ENCODE results near the gene OR13C3.
"Not testable (repeated sequence)": the region's sequence is repeated elsewhere in the genome, so short reads cannot be mapped to it uniquely, and the experiment has no call there.

OR13C3 gene

DNA sequence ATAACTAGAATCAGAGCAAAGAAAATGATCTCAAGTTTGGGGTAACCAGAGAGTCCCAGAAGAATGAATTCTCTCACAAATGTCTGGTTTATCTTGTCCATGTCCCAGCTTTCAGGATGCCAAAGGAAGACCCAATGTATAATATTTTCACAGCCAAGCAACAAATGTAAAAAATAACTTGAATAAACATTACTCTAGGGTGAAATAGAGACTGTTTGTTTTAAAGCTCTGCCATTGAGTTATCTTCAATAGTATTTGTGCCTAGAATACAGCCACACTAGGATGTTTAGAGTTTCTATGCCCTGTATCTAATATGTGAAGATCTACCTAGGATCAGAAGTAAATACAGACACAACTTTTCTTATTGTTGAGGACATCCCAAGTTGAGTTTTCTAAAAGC, 9.5 kb downstream of the OR13C3 start, which contains the start of gene OR13C4:
Gene OR13C4 (minus strand): TSS at position 101 of the 400 bp plus-strand sequence. CDS start 0 bp downstream, at position 101.
- CTCF ChIA-PET, result no interaction called here
- H3K27ac ChIP-seq, result no peak within 1 kb of the TSS
- POLR2A ChIA-PET (ENCODE audit: low non-redundant PET), result no interaction called here
- TF ChIP-seq, protein P1, sequence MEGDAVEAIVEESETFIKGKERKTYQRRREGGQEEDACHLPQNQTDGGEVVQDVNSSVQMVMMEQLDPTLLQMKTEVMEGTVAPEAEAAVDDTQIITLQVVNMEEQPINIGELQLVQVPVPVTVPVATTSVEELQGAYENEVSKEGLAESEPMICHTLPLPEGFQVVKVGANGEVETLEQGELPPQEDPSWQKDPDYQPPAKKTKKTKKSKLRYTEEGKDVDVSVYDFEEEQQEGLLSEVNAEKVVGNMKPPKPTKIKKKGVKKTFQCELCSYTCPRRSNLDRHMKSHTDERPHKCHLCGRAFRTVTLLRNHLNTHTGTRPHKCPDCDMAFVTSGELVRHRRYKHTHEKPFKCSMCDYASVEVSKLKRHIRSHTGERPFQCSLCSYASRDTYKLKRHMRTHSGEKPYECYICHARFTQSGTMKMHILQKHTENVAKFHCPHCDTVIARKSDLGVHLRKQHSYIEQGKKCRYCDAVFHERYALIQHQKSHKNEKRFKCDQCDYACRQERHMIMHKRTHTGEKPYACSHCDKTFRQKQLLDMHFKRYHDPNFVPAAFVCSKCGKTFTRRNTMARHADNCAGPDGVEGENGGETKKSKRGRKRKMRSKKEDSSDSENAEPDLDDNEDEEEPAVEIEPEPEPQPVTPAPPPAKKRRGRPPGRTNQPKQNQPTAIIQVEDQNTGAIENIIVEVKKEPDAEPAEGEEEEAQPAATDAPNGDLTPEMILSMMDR (conservative IDR thresholded peaks at IDR 0.05; ENCODE audit: low read depth), result no peak
- DNase-seq (ENCODE audit: low spot score), result no peak

DNA sequence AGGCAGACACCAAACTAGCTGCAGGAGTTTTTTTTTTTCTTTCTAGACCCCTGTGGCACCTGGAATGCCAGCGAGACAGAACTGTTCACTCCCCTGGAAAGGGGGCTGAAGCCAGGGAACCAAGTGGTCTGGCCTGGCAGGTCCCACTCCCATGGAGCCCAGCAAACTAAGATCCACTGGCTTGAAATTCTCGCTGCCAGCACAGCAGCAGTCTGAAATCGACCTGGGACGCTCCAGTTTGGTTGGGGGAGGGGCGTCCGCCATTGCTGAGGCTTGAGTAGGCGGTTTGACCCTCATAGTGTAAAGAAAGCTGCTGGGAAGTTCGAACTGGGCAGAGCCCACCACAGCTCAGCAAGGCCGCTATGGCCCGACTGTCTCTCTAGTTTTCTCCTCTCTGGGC, 16.4 kb downstream of the OR13C3 start:
- POLR2A ChIA-PET (ENCODE audit: low non-redundant PET); DNase-seq (ENCODE audit: low spot score); H3K27ac ChIP-seq; CTCF ChIA-PET: not testable (repeated sequence)

DNA sequence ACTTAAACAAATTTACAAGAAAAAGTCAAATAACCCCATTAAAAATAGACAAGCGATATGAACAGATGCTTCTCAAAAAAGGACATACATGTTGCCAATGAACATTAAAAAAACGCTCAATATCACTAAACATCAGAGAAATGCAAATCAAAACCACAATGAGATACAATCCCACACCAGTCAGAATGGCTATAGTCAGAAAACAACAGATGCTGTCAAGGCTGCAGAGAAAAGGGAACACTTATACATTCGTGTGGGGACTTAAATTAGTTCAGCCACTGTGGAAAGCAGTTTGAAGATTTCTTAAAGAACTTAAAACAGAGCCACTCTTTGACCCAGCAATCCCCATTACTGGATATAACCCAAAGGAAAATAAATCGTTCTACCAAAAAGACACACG, 21.8 kb downstream of the OR13C3 start:
- POLR2A ChIA-PET (ENCODE audit: low non-redundant PET), result no interaction called here
- CTCF ChIA-PET, result no interaction called here
- DNase-seq (ENCODE audit: low spot score), result no peak
- no peak overlapping the region for H3K27ac ChIP-seq
- TF ChIP-seq, protein P1 (conservative IDR thresholded peaks at IDR 0.05; ENCODE audit: low read depth), result no peak

DNA sequence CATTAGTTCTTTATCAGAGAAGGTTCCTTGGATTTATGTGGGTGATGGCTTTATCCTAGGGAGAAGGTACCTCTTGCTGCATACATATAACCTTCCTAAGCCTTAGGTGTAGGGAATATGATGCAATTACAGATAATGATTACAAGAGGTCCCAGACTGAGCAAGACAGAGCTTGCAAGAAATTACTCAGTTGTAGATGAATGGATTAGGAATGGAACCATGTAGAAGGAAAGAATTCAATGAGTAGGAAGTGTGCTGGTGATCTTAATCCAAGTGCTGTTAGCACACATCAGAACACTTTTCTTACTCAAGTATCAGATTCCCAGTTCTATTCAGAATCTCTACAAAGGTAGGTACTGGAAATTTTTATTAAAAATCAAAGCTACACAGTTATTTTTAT, 30.1 kb downstream of the OR13C3 start:
- no peak overlapping the region for H3K27ac ChIP-seq
- TF ChIP-seq, protein P1 (conservative IDR thresholded peaks at IDR 0.05; ENCODE audit: low read depth), result no peak
- ChIA-PET CTCF (interaction anchor here (1.6 kb wide), 1 partner anchor 12 kb away, joined by 8 read pairs; no protein-coding TSS in a partner anchor), POLR2A (ENCODE audit: low non-redundant PET) (no interaction called here)
- DNase-seq (ENCODE audit: low spot score), result peak; percentile 70

DNA sequence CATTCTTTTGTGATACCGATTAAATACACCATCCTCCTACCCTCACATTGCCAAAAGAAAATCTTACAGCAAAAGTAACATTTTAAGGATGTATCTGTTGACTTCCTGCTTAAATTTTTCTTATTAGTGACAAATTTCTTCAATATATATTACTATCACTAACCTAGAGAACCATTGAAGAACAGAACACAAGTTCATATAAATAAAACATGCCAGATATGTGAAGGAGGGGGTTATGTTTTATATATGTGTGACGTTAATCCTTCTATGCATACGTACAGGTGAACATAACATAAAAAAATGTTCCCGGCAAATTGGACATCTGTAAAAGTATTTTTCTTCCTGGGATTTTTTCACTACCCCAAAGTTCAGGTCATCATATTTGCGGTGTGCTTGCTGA, 32.7 kb downstream of the OR13C3 start, which contains the start of gene OR13F1:
Gene OR13F1 (plus strand): TSS at position 301 of the 400 bp plus-strand sequence. CDS start 0 bp downstream, at position 301.
- POLR2A ChIA-PET (ENCODE audit: low non-redundant PET), result no interaction called here
- CTCF ChIA-PET, result no interaction called here
- no peak within 1 kb of the TSS for H3K27ac ChIP-seq
- TF ChIP-seq, protein P1 (conservative IDR thresholded peaks at IDR 0.05; ENCODE audit: low read depth), result no peak
- DNase-seq (ENCODE audit: low spot score), result no peak

DNA sequence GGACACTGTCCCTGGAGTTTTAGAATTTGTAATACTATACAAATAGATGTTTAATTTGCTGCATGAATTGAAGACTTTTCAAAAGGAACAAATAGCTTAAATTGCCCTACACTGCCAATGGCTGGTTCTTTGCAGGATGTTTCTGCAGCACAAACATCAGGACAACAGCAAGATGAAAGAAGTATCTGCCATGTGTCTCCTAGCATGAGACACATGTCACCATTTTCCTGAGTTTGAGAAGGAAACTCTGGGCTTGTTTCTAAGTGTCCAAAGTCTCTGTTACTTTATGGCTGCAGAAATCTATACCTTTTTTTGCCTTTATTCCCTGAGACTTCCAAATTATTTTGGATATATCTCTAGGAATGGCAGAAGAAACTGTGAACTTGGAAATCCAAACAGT, 33.2 kb downstream of the OR13C3 start:
- CTCF ChIA-PET, result interaction anchor here (1.0 kb wide), 1 partner anchor 8 kb away, joined by 4 read pairs; no protein-coding TSS in a partner anchor
- no peak for DNase-seq (ENCODE audit: low spot score)
- POLR2A ChIA-PET (ENCODE audit: low non-redundant PET), result no interaction called here
- H3K27ac ChIP-seq, result no peak overlapping the region
- TF ChIP-seq, protein P1 (conservative IDR thresholded peaks at IDR 0.05; ENCODE audit: low read depth), result no peak

DNA sequence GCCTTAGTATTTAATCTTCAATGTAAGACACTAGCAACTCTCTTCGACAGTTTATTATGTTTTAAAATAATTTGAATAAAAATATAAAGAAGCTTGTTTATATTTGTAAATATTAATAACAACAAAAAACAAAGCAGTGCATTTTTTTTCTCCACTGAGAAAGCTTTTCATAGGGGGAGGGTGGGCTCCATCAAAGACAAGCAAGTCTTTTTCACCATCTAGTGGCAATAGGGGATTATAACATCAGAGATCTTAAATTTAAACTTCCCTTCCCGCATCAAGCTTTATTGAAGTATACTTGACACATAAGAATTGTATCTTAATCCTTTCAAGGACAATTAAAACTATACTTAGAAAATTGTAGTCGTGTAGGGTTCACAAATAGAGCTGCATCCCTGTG, 41.8 kb downstream of the OR13C3 start:
- ChIA-PET POLR2A (ENCODE audit: low non-redundant PET) (interaction anchor here (0.6 kb wide), 1 partner anchor 118 kb away, joined by 11 read pairs; no protein-coding TSS in a partner anchor), CTCF (interaction anchor here (0.5 to 2.0 kb wide), 10 partner anchors 8 to 1976 kb away, joined by 3 to 9 read pairs (median 4); no protein-coding TSS in a partner anchor)
- no peak overlapping the region for H3K27ac ChIP-seq
- peak; percentile 51 for DNase-seq (ENCODE audit: low spot score)
- TF ChIP-seq, protein P1 (conservative IDR thresholded peaks at IDR 0.05; ENCODE audit: low read depth), result peak; percentile 55
